ENCODE results near the gene ARMC10.
"Not testable (repeated sequence)": the region's sequence is repeated elsewhere in the genome, so short reads cannot be mapped to it uniquely, and the experiment has no call there.

Gene ARMC10

DNA sequence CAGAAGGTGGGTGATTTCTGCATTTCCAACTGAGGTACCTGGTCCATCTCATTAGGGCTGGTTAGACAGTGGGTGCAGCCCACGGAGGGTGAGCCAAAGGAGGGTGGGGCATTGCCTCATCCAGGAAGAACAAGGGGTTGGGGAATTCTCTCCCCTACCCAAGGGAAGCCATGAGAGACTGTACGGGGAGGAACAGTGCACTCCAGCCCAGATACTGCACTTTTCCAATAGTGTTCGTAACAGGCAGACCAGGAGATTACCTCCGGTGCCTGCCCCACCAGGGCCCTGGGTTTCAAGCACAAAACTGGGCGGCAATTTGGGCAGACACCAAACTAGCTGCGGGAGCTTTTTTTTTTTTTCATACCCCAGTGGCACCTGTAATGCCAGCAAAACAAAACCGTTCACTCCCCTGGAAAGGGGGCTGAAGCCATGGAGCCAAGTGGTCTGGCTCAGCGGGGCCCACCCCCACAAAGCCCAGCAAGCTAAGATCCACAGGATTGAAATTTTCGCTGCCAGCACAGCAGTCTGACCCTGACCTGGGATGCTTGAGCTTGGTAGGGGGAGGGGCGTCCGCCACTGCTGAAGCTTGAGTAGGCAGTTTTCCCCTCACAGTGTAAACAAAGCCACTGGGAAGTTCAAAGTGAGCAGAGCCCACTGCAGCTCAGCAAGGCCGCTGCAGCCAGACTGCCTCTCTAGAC lies 31.2 kb downstream of the ARMC10 start:
- Histone ChIP-seq H2AFZ (ENCODE audit: low read length) (no peak overlapping the region), H3K9me3 (ENCODE audit: low read length) (no peaks in the 10 kb centered on the region), H3K4me1 (ENCODE audit: insufficient read depth, low read length, severe bottlenecking) (no peaks in the 10 kb centered on the region), H3K36me3 (ENCODE audit: insufficient read depth, low read length) (peaks cover 81% of the 10 kb centered on the region), H3K9ac (ENCODE audit: low read length) (no peak overlapping the region), H3K4me3 (ENCODE audit: low read depth, low read length, poor library complexity, severe bottlenecking) (no peak overlapping the region), H4K20me1 (ENCODE audit: insufficient read depth, low read length) (no peaks in the 10 kb centered on the region), H3F3A (ENCODE audit: insufficient read depth, low read length) (no peaks in the 10 kb centered on the region), H3K9me2 (ENCODE audit: low read depth, low read length) (no peaks in the 10 kb centered on the region), H3K27me3 (ENCODE audit: insufficient read depth, low read length) (no peaks in the 10 kb centered on the region), H3K79me2 (ENCODE audit: insufficient read depth, low read length) (no peaks in the 10 kb centered on the region), H3K4me2 (ENCODE audit: low read length) (no peak overlapping the region), H3K27ac (ENCODE audit: low read depth, low read length, poor library complexity, severe bottlenecking) (no peak overlapping the region)
- TF ChIP-seq, protein P1, sequence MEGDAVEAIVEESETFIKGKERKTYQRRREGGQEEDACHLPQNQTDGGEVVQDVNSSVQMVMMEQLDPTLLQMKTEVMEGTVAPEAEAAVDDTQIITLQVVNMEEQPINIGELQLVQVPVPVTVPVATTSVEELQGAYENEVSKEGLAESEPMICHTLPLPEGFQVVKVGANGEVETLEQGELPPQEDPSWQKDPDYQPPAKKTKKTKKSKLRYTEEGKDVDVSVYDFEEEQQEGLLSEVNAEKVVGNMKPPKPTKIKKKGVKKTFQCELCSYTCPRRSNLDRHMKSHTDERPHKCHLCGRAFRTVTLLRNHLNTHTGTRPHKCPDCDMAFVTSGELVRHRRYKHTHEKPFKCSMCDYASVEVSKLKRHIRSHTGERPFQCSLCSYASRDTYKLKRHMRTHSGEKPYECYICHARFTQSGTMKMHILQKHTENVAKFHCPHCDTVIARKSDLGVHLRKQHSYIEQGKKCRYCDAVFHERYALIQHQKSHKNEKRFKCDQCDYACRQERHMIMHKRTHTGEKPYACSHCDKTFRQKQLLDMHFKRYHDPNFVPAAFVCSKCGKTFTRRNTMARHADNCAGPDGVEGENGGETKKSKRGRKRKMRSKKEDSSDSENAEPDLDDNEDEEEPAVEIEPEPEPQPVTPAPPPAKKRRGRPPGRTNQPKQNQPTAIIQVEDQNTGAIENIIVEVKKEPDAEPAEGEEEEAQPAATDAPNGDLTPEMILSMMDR (IDR thresholded peaks at IDR 0.05; ENCODE audit: low read length): no peak
- no peak for TF ChIP-seq EZH2 (IDR thresholded peaks at IDR 0.05; ENCODE audit: borderline replicate concordance, low read length)

DNA sequence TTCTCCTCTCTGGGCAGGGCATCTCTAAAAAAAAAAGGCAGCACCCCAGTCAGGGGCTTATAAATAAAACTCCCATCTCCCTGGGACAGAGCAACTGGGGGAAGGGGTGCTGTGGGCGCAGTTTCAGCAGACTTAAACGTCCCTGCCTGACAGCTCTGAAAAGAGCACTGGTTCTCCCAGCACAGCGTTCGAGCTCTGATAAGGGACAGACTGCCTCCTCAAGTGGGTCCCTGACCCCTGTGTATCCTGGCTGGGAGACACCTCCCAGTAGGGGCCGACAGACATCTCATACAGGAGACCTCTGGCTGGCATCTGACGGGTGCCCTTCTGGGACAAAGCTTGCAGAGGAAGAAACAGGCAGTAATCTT lies 31.7 kb downstream of the ARMC10 start:
- H3K9me3 ChIP-seq (ENCODE audit: low read length); H3K79me2 ChIP-seq (ENCODE audit: insufficient read depth, low read length); H3K9ac ChIP-seq (ENCODE audit: low read length); H3K4me2 ChIP-seq (ENCODE audit: low read length); H2AFZ ChIP-seq (ENCODE audit: low read length); H3K27me3 ChIP-seq (ENCODE audit: insufficient read depth, low read length); H3K9me2 ChIP-seq (ENCODE audit: low read depth, low read length); H3K4me1 ChIP-seq (ENCODE audit: insufficient read depth, low read length, severe bottlenecking); H4K20me1 ChIP-seq (ENCODE audit: insufficient read depth, low read length); H3K27ac ChIP-seq (ENCODE audit: low read depth, low read length, poor library complexity, severe bottlenecking); H3K4me3 ChIP-seq (ENCODE audit: low read depth, low read length, poor library complexity, severe bottlenecking); H3F3A ChIP-seq (ENCODE audit: insufficient read depth, low read length): not testable (repeated sequence)
- H3K36me3 ChIP-seq (ENCODE audit: insufficient read depth, low read length): peaks cover 77% of the 10 kb centered on the region

- no peaks in the 10 kb centered on the region for H3K9me2 ChIP-seq (ENCODE audit: low read depth, low read length)
Measured at GRCh38 chr7:103113164-103113563, 38.2 kb downstream of the ARMC10 start.

More at GRCh38 chr7:103113164-103113563, 38.2 kb downstream of the ARMC10 start:
- TF ChIP-seq, protein P1 (IDR thresholded peaks at IDR 0.05; ENCODE audit: low read length): no peak
- no peak for TF ChIP-seq EZH2 (IDR thresholded peaks at IDR 0.05; ENCODE audit: borderline replicate concordance, low read length)
- H3K36me3 ChIP-seq (ENCODE audit: insufficient read depth, low read length): peaks cover 90% of the 10 kb centered on the region
- no peak overlapping the region for H3K27ac ChIP-seq (ENCODE audit: low read depth, low read length, poor library complexity, severe bottlenecking)
- H3K4me1 ChIP-seq (ENCODE audit: insufficient read depth, low read length, severe bottlenecking): no peaks in the 10 kb centered on the region
- no peaks in the 10 kb centered on the region for H4K20me1 ChIP-seq (ENCODE audit: insufficient read depth, low read length)
- H3K4me2 ChIP-seq (ENCODE audit: low read length): no peak overlapping the region
- no peaks in the 10 kb centered on the region for H3K27me3 ChIP-seq (ENCODE audit: insufficient read depth, low read length)
- no peaks in the 10 kb centered on the region; the same call in 1 of the 2 replicates for H3K79me2 ChIP-seq (ENCODE audit: insufficient read depth, low read length)
- H2AFZ ChIP-seq (ENCODE audit: low read length): no peak overlapping the region
- peaks cover 4% of the 10 kb centered on the region; the same call in 1 of the 2 replicates for H3K9me3 ChIP-seq (ENCODE audit: low read length)
- H3K4me3 ChIP-seq (ENCODE audit: low read depth, low read length, poor library complexity, severe bottlenecking): no peak overlapping the region
- H3F3A ChIP-seq (ENCODE audit: insufficient read depth, low read length): no peaks in the 10 kb centered on the region
- no peak overlapping the region for H3K9ac ChIP-seq (ENCODE audit: low read length)
